K562 (cell line): ENCODE measurements around the gene TEX51. TPM values are rescaled to one million over a fixed set of nuclear protein-coding genes. Genes with fewer than 3 reads are reported as not detected.

Source experiments
- ATAC-seq: fragments of 200-7000 bp; cut with Tn5 transposase; 3 replicates; pipeline ENCODE4 v1.9.1; 2020; ENCODE audit warnings: moderate library complexity
- BruUV-seq: library from RNA; stranded (reverse); fragments of 400-500 nt; replicated peaks from 2 replicates; lab custom pipeline; 2021; lab: Mats Ljungman, UMichigan
- CTCF ChIA-PET: fragments of 300-600 bp; formaldehyde crosslinking; extraction: SDS; loops from one replicate; lab custom pipeline; 2021; ENCODE audit warnings: low intra/inter-chr PET ratio; lab: Yijun Ruan, JAX
- POLR2A ChIA-PET: fragments of 300-600, 350-650 bp; sonication (Branson Sonifier 250); formaldehyde crosslinking; extraction: SDS; loops from one replicate; lab custom pipeline; 2021; ENCODE audit warnings: antibody characterized with exemption, inconsistent platforms; lab: Yijun Ruan, JAX
- DNase-seq, 4 experiments: peaks; one replicate each; pipeline versions ENCODE4 v3.0.0 to v3.0.0-alpha.2; 2011 to 2018; ENCODE audit warnings: low spot score in 3 of 4, mixed read lengths in 3 of 4; ENCODE audit errors: extremely low read depth in 1 of 4
- FAIRE-seq: peaks from 2 replicates; lab custom pipeline; 2011; peaks lifted over from hg19 to GRCh38; lab: Jason Lieb, UNC
- H2AFZ ChIP-seq: 2 replicates; pipeline ENCODE4 v1.6.0; 2011; ENCODE audit warnings: low read depth, low read length, control low read depth, inconsistent platforms
- H3K27ac ChIP-seq: fragments of 200-600 bp; 3 replicates; pipeline ENCODE4 v1.8.0; 2011; ENCODE audit warnings: low read depth, mild to moderate bottlenecking, control low read depth, inconsistent platforms, low read length, moderate library complexity, mixed read lengths; ENCODE audit errors: extremely low read depth
- H3K27me3 ChIP-seq, 2 experiments: fragments of 300-600 bp in 1 of 2; 2 replicates in 1 of 2; 3 replicates in 1 of 2; pipeline versions ENCODE4 v1.6.0 to v1.8.0; 2011; ENCODE audit warnings: inconsistent platforms in 2 of 2, low read length in 2 of 2, mild to moderate bottlenecking in 1 of 2, mixed read lengths in 1 of 2, moderate library complexity in 1 of 2; ENCODE audit not compliant: control insufficient read depth in 2 of 2, insufficient read depth in 2 of 2
- H3K36me3 ChIP-seq: fragments of 300-600 bp; 3 replicates; pipeline ENCODE4 v1.8.0; 2011; ENCODE audit warnings: mild to moderate bottlenecking, low read length, inconsistent platforms; ENCODE audit not compliant: control insufficient read depth, insufficient read depth
- H3K4me1 ChIP-seq, 2 experiments: fragments of 200-600 bp in 1 of 2; replicated peaks in 1 of 2; 2 replicates in 1 of 2; 3 replicates in 1 of 2; pipeline versions ENCODE4 v1.5.1 to v1.8.0; 2011; ENCODE audit warnings: inconsistent platforms in 2 of 2, low read length in 2 of 2, mild to moderate bottlenecking in 1 of 2, mixed read lengths in 1 of 2, moderate library complexity in 1 of 2; ENCODE audit not compliant: control insufficient read depth in 2 of 2, insufficient read depth in 2 of 2
- H3K4me2 ChIP-seq: 2 replicates; pipeline ENCODE4 v1.6.1; 2011; ENCODE audit warnings: low read length, control low read depth, inconsistent platforms, mixed read lengths; ENCODE audit not compliant: insufficient read depth
- H3K4me3 ChIP-seq: fragments of 200-600 bp; sonication (generic), shearing (Covaris generic); 2 replicates; pipeline ENCODE4 v1.5.1; 2016; ENCODE audit warnings: control low read depth, inconsistent platforms
- H3K79me2 ChIP-seq: fragments of 200-600 bp; 3 replicates; pipeline ENCODE4 v1.8.0; 2011; ENCODE audit warnings: low read length, inconsistent platforms; ENCODE audit not compliant: control insufficient read depth, insufficient read depth
- H3K9ac ChIP-seq, 2 experiments: 2 replicates each; pipeline versions ENCODE4 v1.6.0 to v1.6.1; 2011; ENCODE audit warnings: low read depth in 2 of 2, low read length in 2 of 2, control low read depth in 1 of 2, inconsistent platforms in 1 of 2, mild to moderate bottlenecking in 1 of 2, mixed read lengths in 1 of 2; ENCODE audit not compliant: insufficient read depth in 1 of 2
- H3K9me1 ChIP-seq: one replicate; pipeline ENCODE4 v1.6.0; 2011; ENCODE audit warnings: inconsistent platforms, mild to moderate bottlenecking, low read length, moderate library complexity; ENCODE audit not compliant: control insufficient read depth, insufficient read depth
- H3K9me3 ChIP-seq: replicated peaks from 2 replicates; pipeline ENCODE4 v1.5.1; 2011; ENCODE audit warnings: low read depth, low read length, inconsistent platforms; ENCODE audit not compliant: control insufficient read depth, insufficient read depth
- H4K20me1 ChIP-seq: replicated peaks from 2 replicates; pipeline ENCODE4 v1.6.1; 2011; ENCODE audit warnings: low read length, inconsistent platforms, mixed read lengths; ENCODE audit not compliant: control insufficient read depth, insufficient read depth
- HMBOX1 ChIP-seq: sonication (generic); IDR thresholded peaks from 2 replicates; pipeline ENCODE4 v1.6.1; 2016
- NR2C1 ChIP-seq, 2 experiments: fragments of 450-650 bp; IDR thresholded peaks; 2 replicates each; pipeline ENCODE4 v1.6.1; 2017; ENCODE audit warnings: mild to moderate bottlenecking in 2 of 2, antibody characterized with exemption in 1 of 2, inconsistent platforms in 1 of 2, missing compliant biosample characterization in 1 of 2, missing genetic modification characterization in 1 of 2
- ZNF197 ChIP-seq: fragments of 200-800 bp; sonication (Bioruptor generic); IDR thresholded peaks from 2 replicates; pipeline ENCODE4 v1.6.1; 2016; ENCODE audit warnings: low read depth, missing genetic modification characterization, missing compliant biosample characterization
- WGBS: fragments of 100-300 bp; shearing (Covaris generic); methylation state at CpG from one replicate; pipeline ENCODE4 v1.1.6; 2016; ENCODE audit warnings: low coverage, mixed read lengths; ENCODE audit not compliant: insufficient coverage; ENCODE audit errors: missing lambda C conversion rate; 5-methylcytosine and 5-hydroxymethylcytosine counted together
- in situ Hi-C: fragments of 300-500 bp; cut with MboI; formaldehyde crosslinking; loops from 4 replicates; pipeline ENCODE4 v1.15.0; 2018; ENCODE audit warnings: inconsistent platforms, mixed read lengths
- intact Hi-C: fragments of 100-400 bp; cut with micrococcal nuclease; formaldehyde crosslinking; loops from 2 replicates; pipeline ENCODE4 v1.14.2; 2022
- polyA plus RNA-seq, 8 experiments: library from polyadenylated mRNA; depleted of rRNA in 4 of 8; stranded (reverse) in 5 of 8; unstranded in 3 of 8; fragments of >200 nt; fragmentation: Nextera tagmentation in 2 of 8; fragmentation: Illumina TruSeq in 1 of 8; extraction: Ambion mirVana in 2 of 8; extraction: Trizol in 1 of 8; gene quantifications; 2 replicates each; pipeline versions ENCODE4 v1.2.1 to v1.2.3, GENCODE V29; 2011 to 2014; ENCODE audit warnings: inconsistent platforms in 1 of 8, missing spikeins in 1 of 8
- total RNA-seq, 7 experiments: library from RNA; depleted of rRNA in 6 of 7; stranded (reverse); fragments of >200 nt in 6 of 7; fragmentation: Illumina TruSeq in 2 of 7; extraction: Trizol in 2 of 7; gene quantifications; 2 replicates each; pipeline versions ENCODE4 v1.2.1 to v1.2.3, GENCODE V29; 2011 to 2021; ENCODE audit warnings: low replicate concordance in 1 of 7
- TF ChIP-seq, protein P1 (sequence below), 2 experiments: fragments of 150-350 bp in 1 of 2; IDR thresholded peaks; 2 replicates each; pipeline ENCODE4 v1.6.1; 2012 to 2016; ENCODE audit warnings: low read depth in 2 of 2, low read length in 2 of 2, mild to moderate bottlenecking in 1 of 2, moderate library complexity in 1 of 2

TEX51 gene
- total and polyA plus RNA-seq, 9 of the 15 experiments (the other 6 are each of a cell fraction or from before 2014, with no cell fraction given) = not detected

GRCh38 chr2:126877861-126878565 is 20.7 kb upstream of the TEX51 start (continued):
- TF ChIP-seq, protein P1, sequence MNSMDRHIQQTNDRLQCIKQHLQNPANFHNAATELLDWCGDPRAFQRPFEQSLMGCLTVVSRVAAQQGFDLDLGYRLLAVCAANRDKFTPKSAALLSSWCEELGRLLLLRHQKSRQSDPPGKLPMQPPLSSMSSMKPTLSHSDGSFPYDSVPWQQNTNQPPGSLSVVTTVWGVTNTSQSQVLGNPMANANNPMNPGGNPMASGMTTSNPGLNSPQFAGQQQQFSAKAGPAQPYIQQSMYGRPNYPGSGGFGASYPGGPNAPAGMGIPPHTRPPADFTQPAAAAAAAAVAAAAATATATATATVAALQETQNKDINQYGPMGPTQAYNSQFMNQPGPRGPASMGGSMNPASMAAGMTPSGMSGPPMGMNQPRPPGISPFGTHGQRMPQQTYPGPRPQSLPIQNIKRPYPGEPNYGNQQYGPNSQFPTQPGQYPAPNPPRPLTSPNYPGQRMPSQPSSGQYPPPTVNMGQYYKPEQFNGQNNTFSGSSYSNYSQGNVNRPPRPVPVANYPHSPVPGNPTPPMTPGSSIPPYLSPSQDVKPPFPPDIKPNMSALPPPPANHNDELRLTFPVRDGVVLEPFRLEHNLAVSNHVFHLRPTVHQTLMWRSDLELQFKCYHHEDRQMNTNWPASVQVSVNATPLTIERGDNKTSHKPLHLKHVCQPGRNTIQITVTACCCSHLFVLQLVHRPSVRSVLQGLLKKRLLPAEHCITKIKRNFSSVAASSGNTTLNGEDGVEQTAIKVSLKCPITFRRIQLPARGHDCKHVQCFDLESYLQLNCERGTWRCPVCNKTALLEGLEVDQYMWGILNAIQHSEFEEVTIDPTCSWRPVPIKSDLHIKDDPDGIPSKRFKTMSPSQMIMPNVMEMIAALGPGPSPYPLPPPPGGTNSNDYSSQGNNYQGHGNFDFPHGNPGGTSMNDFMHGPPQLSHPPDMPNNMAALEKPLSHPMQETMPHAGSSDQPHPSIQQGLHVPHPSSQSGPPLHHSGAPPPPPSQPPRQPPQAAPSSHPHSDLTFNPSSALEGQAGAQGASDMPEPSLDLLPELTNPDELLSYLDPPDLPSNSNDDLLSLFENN (IDR thresholded peaks at IDR 0.05; ENCODE audit: low read depth in 2 of 2, low read length in 2 of 2) = no peak
- no peak for TF ChIP-seq HMBOX1

GRCh38 chr2:126878601-126879000 is 20.1 kb upstream of the TEX51 start:
- Histone ChIP-seq H2AFZ (no peak overlapping the region), H4K20me1 (no peaks in the 10 kb centered on the region), H3K9ac (no peak overlapping the region), H3K36me3 (no peaks in the 10 kb centered on the region), H3K4me2 (no peak overlapping the region), H3K79me2 (no peaks in the 10 kb centered on the region), H3K9me3 (no peaks in the 10 kb centered on the region), H3K4me1 (no peaks in the 10 kb centered on the region), H3K27me3 (peaks cover 0 to 24% of the 10 kb centered on the region in 2 experiments; a peak in 1 of 5 replicates), H3K4me3 (no peak overlapping the region), H3K27ac (no peak overlapping the region), H3K9me1 (no peaks in the 10 kb centered on the region)
- no peak for FAIRE-seq
- intact Hi-C loops (no loop called here), in situ Hi-C loops (no loop called here)
- no TSS peak for BruUV-seq
- POLR2A ChIA-PET = no interaction called here
- no peak for TF ChIP-seq NR2C1 (IDR thresholded peaks at IDR 0.05)
- no peak for TF ChIP-seq NR2C1 (tag; IDR thresholded peaks at IDR 0.05)
- TF ChIP-seq ZNF197 (CRISPR knock-in tag) = no peak
- WGBS = 4% methylated on average over 7 of the region's 7 CpGs
- CTCF ChIA-PET = no interaction called here
- no peak for ATAC-seq
- no peak for DNase-seq
